Vagina (tissue), 2 donors: Measurements from ENCODE around the gene SEMA4G.

Experiments used
- CTCF ChIP-seq, 3 experiments: fragments of 450-650 bp in 2 of 3; fragments of 200-600 bp in 1 of 3; sonication (generic) in 1 of 3; IDR thresholded peaks; one replicate each; pipeline ENCODE4 v1.5.1; 2017 to 2019; ENCODE audit warnings: antibody characterized with exemption in 3 of 3, mild to moderate bottlenecking in 2 of 3, moderate library complexity in 2 of 3
- POLR2A ChIP-seq, 2 donors: fragments of 450-650 bp; IDR thresholded peaks; one replicate each; pipeline ENCODE4 v1.6.1; 2017; ENCODE audit warnings: antibody characterized with exemption in 2 of 2, mild to moderate bottlenecking in 2 of 2, moderate library complexity in 2 of 2
- POLR2AphosphoS5 ChIP-seq, 2 donors: sonication (generic); formaldehyde crosslinking; IDR thresholded peaks; one replicate each; pipeline ENCODE4 v1.9.0; 2017; ENCODE audit warnings: antibody characterized with exemption in 2 of 2, mild to moderate bottlenecking in 2 of 2, low read depth in 1 of 2; ENCODE audit not compliant: insufficient read depth in 1 of 2

GRCh38 chr10:101001659-101002035 lies 32.3 kb downstream of the SEMA4G start:
- TF ChIP-seq CTCF (IDR thresholded peaks at IDR 0.05), result peak in 1 of 3 experiments; percentile 11
- no peak for TF ChIP-seq POLR2A (IDR thresholded peaks at IDR 0.05)
- no peak for TF ChIP-seq POLR2AphosphoS5 (IDR thresholded peaks at IDR 0.05; ENCODE audit: insufficient read depth in 1 of 2, low read depth in 1 of 2)
